NT2/D1 (cell line): Measurements from ENCODE around the gene ZNF467.

Experiments
- DNase-seq: peaks from one replicate; pipeline ENCODE4 v3.0.0-alpha.2; 2011; ENCODE audit warnings: low read depth, low spot score
- H3K27me3 ChIP-seq: 2 replicates; pipeline ENCODE4 v1.6.0; 2011; ENCODE audit warnings: mild to moderate bottlenecking; ENCODE audit not compliant: insufficient read length, insufficient read depth
- H3K36me3 ChIP-seq: 2 replicates; pipeline ENCODE4 v1.6.1; 2011; ENCODE audit warnings: mild to moderate bottlenecking, low read length, mixed read lengths; ENCODE audit not compliant: insufficient read depth, insufficient read length
- H3K4me1 ChIP-seq: 2 replicates; pipeline ENCODE4 v1.5.1; 2011; ENCODE audit not compliant: insufficient read depth, insufficient read length
- H3K4me3 ChIP-seq: 2 replicates; pipeline ENCODE4 v1.5.1; 2011; ENCODE audit warnings: low read depth; ENCODE audit not compliant: insufficient read length
- H3K9ac ChIP-seq: 2 replicates; pipeline ENCODE4 v1.6.0; 2011; ENCODE audit warnings: low read depth; ENCODE audit not compliant: insufficient read length
- H3K9me3 ChIP-seq: 2 replicates; pipeline ENCODE4 v1.5.1; 2011; ENCODE audit warnings: mild to moderate bottlenecking, low read length; ENCODE audit not compliant: insufficient read depth
- SUZ12 ChIP-seq: IDR thresholded peaks from 2 replicates; pipeline ENCODE4 v1.6.1; 2011; ENCODE audit not compliant: insufficient read length, insufficient read depth; ENCODE audit errors: extremely low read depth
- YY1 ChIP-seq: IDR thresholded peaks from 2 replicates; pipeline ENCODE4 v1.6.1; 2011; ENCODE audit not compliant: insufficient read length, insufficient read depth
- ZNF274 ChIP-seq: IDR thresholded peaks from 2 replicates; pipeline ENCODE4 v1.6.1; 2011; ENCODE audit warnings: mild to moderate bottlenecking, low read depth, low read length

ZNF467 gene

GRCh38 chr7:149779502-149779805 is 6.1 kb upstream of the ZNF467 start:
- H3K36me3 ChIP-seq = no peaks in the 10 kb centered on the region
- no peaks in the 10 kb centered on the region for H3K27me3 ChIP-seq
- peaks cover 30% of the 10 kb centered on the region for H3K4me1 ChIP-seq
- H3K9me3 ChIP-seq = no peaks in the 10 kb centered on the region
- no peak for DNase-seq
- TF ChIP-seq YY1 = no peak
- no peak for TF ChIP-seq SUZ12
- no peak for TF ChIP-seq ZNF274
- no peak overlapping the region for H3K9ac ChIP-seq
- H3K4me3 ChIP-seq = no peak overlapping the region

- Histone ChIP-seq H3K36me3 (no peaks in the 10 kb centered on the region), H3K9ac (no peak overlapping the region), H3K4me1 (peaks cover 32% of the 10 kb centered on the region), H3K27me3 (no peaks in the 10 kb centered on the region), H3K9me3 (no peaks in the 10 kb centered on the region), H3K4me3 (no peak overlapping the region)
- DNase-seq = no peak
- TF ChIP-seq ZNF274 = no peak
- TF ChIP-seq SUZ12 = no peak
- no peak for TF ChIP-seq YY1
These were observed 5.5 kb upstream of the ZNF467 start for GRCh38 chr7:149778696-149779501.

GRCh38 chr7:149778327-149778637 is 4.9 kb upstream of the ZNF467 start:
- TF ChIP-seq SUZ12 (no peak), ZNF274 (no peak), YY1 (no peak)
- Histone ChIP-seq H3K4me1 (peaks cover 26% of the 10 kb centered on the region), H3K4me3 (no peak overlapping the region), H3K9ac (no peak overlapping the region), H3K9me3 (no peaks in the 10 kb centered on the region), H3K36me3 (no peaks in the 10 kb centered on the region), H3K27me3 (no peaks in the 10 kb centered on the region)
- DNase-seq = no peak

GRCh38 chr7:149777551-149778326 is 4.4 kb upstream of the ZNF467 start:
- Histone ChIP-seq H3K4me3 (no peak overlapping the region), H3K4me1 (peaks cover 21% of the 10 kb centered on the region), H3K27me3 (no peaks in the 10 kb centered on the region), H3K9me3 (no peaks in the 10 kb centered on the region), H3K36me3 (no peaks in the 10 kb centered on the region), H3K9ac (peak overlapping the region; percentile 21)
- DNase-seq = no peak
- TF ChIP-seq ZNF274 = no peak
- no peak for TF ChIP-seq SUZ12
- TF ChIP-seq YY1 = no peak

- Histone ChIP-seq H3K27me3 (no peaks in the 10 kb centered on the region), H3K4me3 (no peak overlapping the region), H3K9me3 (no peaks in the 10 kb centered on the region), H3K36me3 (no peaks in the 10 kb centered on the region), H3K4me1 (peaks cover 16% of the 10 kb centered on the region), H3K9ac (no peak overlapping the region)
- TF ChIP-seq YY1 = no peak
- no peak for TF ChIP-seq SUZ12
- no peak for TF ChIP-seq ZNF274
- no peak for DNase-seq
These were observed 3.5 kb upstream of the ZNF467 start for GRCh38 chr7:149776848-149777407.

GRCh38 chr7:149776289-149776688 is 2.9 kb upstream of the ZNF467 start:
- no peak for TF ChIP-seq ZNF274
- no peak for TF ChIP-seq SUZ12
- TF ChIP-seq YY1 = no peak
- no peaks in the 10 kb centered on the region for H3K36me3 ChIP-seq
- no peaks in the 10 kb centered on the region for H3K27me3 ChIP-seq
- H3K4me3 ChIP-seq = no peak overlapping the region
- H3K9ac ChIP-seq = no peak overlapping the region
- H3K9me3 ChIP-seq = no peaks in the 10 kb centered on the region
- DNase-seq = no peak
- H3K4me1 ChIP-seq = peaks cover 14% of the 10 kb centered on the region

GRCh38 chr7:149775176-149775556 is 1.8 kb upstream of the ZNF467 start:
- peaks cover 18% of the 10 kb centered on the region for H3K4me1 ChIP-seq
- H3K27me3 ChIP-seq = peaks cover 9% of the 10 kb centered on the region
- H3K4me3 ChIP-seq = no peak overlapping the region
- H3K36me3 ChIP-seq = no peaks in the 10 kb centered on the region
- H3K9me3 ChIP-seq = no peaks in the 10 kb centered on the region
- H3K9ac ChIP-seq = no peak overlapping the region
- TF ChIP-seq ZNF274 = no peak
- DNase-seq = no peak
